Measurements from ENCODE around the gene OTP. TPM values are rescaled to one million over a fixed set of nuclear protein-coding genes. Genes with fewer than 3 reads are reported as not detected.
A peak's percentile ranks its signal among the peaks of the same experiment; 100 is the strongest.

Gene OTP
- polyA plus RNA-seq, 3 donors: not detected

DNA sequence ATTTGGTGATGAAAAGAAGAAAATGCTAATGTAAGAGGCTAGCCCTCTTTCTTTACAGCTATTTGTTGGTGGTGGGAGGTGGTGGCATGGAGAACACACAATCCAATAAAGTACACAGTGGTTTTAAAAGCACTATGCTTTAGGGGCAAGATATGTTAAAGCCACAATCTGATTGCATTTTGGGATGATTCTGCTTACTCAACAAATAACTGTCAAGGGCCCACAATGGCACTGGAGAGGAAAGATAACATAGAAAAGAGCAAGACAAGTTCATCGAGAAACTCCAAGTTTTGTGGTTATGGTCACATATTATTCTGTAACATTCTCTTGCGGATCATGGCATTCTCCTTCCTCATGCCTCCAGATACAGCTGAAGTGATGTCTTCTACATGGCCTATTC lies 38.8 kb downstream of the OTP start:
- no peak overlapping the region for H3K4me3 Mint-ChIP-seq
- peaks cover 2 to 15% (median 9%) of the 10 kb centered on the region in 3 donors for H3K27me3 Mint-ChIP-seq (ENCODE audit: low read depth in 3 of 3)
- no peaks in the 10 kb centered on the region for H3K4me1 Mint-ChIP-seq
- no peak overlapping the region for H3K4me2 ChIP-seq (replicated peaks; ENCODE audit: extremely low read depth, low read length, poor library complexity, severe bottlenecking)
- no peaks in the 10 kb centered on the region for H3K36me3 ChIP-seq (replicated peaks in 1 of 2; ENCODE audit: control insufficient read depth in 1 of 2, insufficient read depth in 2 of 2, low read length in 2 of 2)
- intact Hi-C loops (cut with micrococcal nuclease): no loop called here
- peaks cover 0 to 3% of the 10 kb centered on the region in 2 donors for H3K27me3 ChIP-seq (ENCODE audit: control insufficient read depth in 2 of 2, insufficient read depth in 2 of 2, low read length in 2 of 2)
- H3K79me2 ChIP-seq (ENCODE audit: insufficient read depth, low read length): no peaks in the 10 kb centered on the region
- no peak overlapping the region for H3K27ac Mint-ChIP-seq
- no peak overlapping the region for H3K27ac ChIP-seq (ENCODE audit: low read depth in 1 of 2, low read length in 2 of 2)
- H3K4me1 ChIP-seq (ENCODE audit: control insufficient read depth in 1 of 2, insufficient read depth in 2 of 2, low read length in 2 of 2): no peaks in the 10 kb centered on the region
- peaks cover 0 to 9% (median 5%) of the 10 kb centered on the region in 7 donors for H3K9me3 Mint-ChIP-seq
- DNase-seq: no peak
- TF ChIP-seq, protein P1, sequence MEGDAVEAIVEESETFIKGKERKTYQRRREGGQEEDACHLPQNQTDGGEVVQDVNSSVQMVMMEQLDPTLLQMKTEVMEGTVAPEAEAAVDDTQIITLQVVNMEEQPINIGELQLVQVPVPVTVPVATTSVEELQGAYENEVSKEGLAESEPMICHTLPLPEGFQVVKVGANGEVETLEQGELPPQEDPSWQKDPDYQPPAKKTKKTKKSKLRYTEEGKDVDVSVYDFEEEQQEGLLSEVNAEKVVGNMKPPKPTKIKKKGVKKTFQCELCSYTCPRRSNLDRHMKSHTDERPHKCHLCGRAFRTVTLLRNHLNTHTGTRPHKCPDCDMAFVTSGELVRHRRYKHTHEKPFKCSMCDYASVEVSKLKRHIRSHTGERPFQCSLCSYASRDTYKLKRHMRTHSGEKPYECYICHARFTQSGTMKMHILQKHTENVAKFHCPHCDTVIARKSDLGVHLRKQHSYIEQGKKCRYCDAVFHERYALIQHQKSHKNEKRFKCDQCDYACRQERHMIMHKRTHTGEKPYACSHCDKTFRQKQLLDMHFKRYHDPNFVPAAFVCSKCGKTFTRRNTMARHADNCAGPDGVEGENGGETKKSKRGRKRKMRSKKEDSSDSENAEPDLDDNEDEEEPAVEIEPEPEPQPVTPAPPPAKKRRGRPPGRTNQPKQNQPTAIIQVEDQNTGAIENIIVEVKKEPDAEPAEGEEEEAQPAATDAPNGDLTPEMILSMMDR (IDR thresholded peaks at IDR 0.05): no peak
- no peak overlapping the region for H3K9ac ChIP-seq (ENCODE audit: insufficient read depth, low read length, poor library complexity, severe bottlenecking)
- no peaks in the 10 kb centered on the region for H3K36me3 Mint-ChIP-seq
- H2AFZ ChIP-seq (ENCODE audit: insufficient read depth, low read depth, low read length, poor library complexity, severe bottlenecking): no peak overlapping the region
- H3K4me3 ChIP-seq (replicated peaks in 1 of 3; ENCODE audit: low read depth in 2 of 3, low read length in 3 of 3): no peak overlapping the region
- no peaks in the 10 kb centered on the region for H3K9me3 ChIP-seq (replicated peaks in 1 of 2; ENCODE audit: control insufficient read depth in 1 of 2, insufficient read depth in 1 of 2, low read length in 2 of 2)
- H4K20me1 ChIP-seq (ENCODE audit: insufficient read depth, low read length): no peaks in the 10 kb centered on the region
- 90% methylated on average over 2 of the region's 2 CpGs for WGBS (ENCODE audit: insufficient coverage)

DNA sequence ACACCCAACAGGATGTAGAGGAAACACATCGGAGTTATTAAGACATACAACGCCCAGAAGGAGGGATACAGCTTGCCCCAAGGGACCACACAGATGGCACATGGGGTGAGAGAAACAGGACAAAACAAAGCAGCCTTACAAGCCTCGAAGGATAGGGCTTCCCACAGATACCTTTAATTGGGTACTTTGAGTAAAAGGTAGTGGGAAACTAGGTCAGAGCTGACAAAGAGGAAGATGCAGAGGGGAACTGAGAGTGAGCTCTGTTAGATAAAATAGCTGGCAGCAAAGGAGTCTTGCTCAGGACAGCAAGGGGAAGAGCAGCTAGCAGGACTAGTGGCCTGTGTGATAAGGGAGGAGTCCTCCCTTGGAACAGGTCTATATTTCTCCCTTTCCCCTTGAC lies 48.2 kb downstream of the OTP start:
- Histone ChIP-seq H3K36me3 (replicated peaks in 1 of 2; ENCODE audit: control insufficient read depth in 1 of 2, insufficient read depth in 2 of 2, low read length in 2 of 2) (no peaks in the 10 kb centered on the region), H3K9ac (ENCODE audit: insufficient read depth, low read length, poor library complexity, severe bottlenecking) (no peak overlapping the region), H3K4me1 (ENCODE audit: control insufficient read depth in 1 of 2, insufficient read depth in 2 of 2, low read length in 2 of 2) (no peaks in the 10 kb centered on the region), H3K4me2 (replicated peaks; ENCODE audit: extremely low read depth, low read length, poor library complexity, severe bottlenecking) (no peak overlapping the region), H4K20me1 (ENCODE audit: insufficient read depth, low read length) (no peaks in the 10 kb centered on the region), H3K9me3 (replicated peaks in 1 of 2; ENCODE audit: control insufficient read depth in 1 of 2, insufficient read depth in 1 of 2, low read length in 2 of 2) (peaks cover 0 to 3% of the 10 kb centered on the region in 2 donors), H3K79me2 (ENCODE audit: insufficient read depth, low read length) (no peaks in the 10 kb centered on the region), H3K27ac (ENCODE audit: low read depth in 1 of 2, low read length in 2 of 2) (no peak overlapping the region), H3K27me3 (ENCODE audit: control insufficient read depth in 2 of 2, insufficient read depth in 2 of 2, low read length in 2 of 2) (no peaks in the 10 kb centered on the region), H3K4me3 (replicated peaks in 1 of 3; ENCODE audit: low read depth in 2 of 3, low read length in 3 of 3) (no peak overlapping the region), H2AFZ (ENCODE audit: insufficient read depth, low read depth, low read length, poor library complexity, severe bottlenecking) (peak overlapping the region; percentile 12)
- Mint-ChIP-seq H3K4me3 (no peak overlapping the region), H3K36me3 (peaks cover 0 to 3% of the 10 kb centered on the region in 2 donors), H3K9me3 (peaks cover 0 to 10% (median 5%) of the 10 kb centered on the region in 7 donors), H3K27ac (peak overlapping the region in 1 of 7 donors; percentile 67), H3K27me3 (ENCODE audit: low read depth in 3 of 3) (peaks cover 0 to 7% (median 2%) of the 10 kb centered on the region in 3 donors), H3K4me1 (peaks cover 6% of the 10 kb centered on the region)
- peak in 2 of 3 donors; percentile 2 to 12 for DNase-seq
- intact Hi-C loops (cut with micrococcal nuclease): no loop called here
- 43% methylated on average over 2 of the region's 3 CpGs for WGBS (ENCODE audit: insufficient coverage)
- TF ChIP-seq, protein P1 (IDR thresholded peaks at IDR 0.05): no peak
